22Rv1 (cell line): Measurements from ENCODE around the gene PHLDB3.
"Not testable (repeated sequence)": the region's sequence is repeated elsewhere in the genome, so short reads cannot be mapped to it uniquely, and the experiment has no call there.

Experiments
- H3K27ac ChIP-seq: fragments of 450-650 bp; 2 replicates; pipeline ENCODE4 v1.5.1; 2017
- ZFX ChIP-seq: fragments of 450-650 bp; IDR thresholded peaks from 2 replicates; pipeline ENCODE4 v1.6.1; 2017; ENCODE audit warnings: antibody characterized with exemption, borderline replicate concordance
- TF ChIP-seq, protein P1 (sequence below): fragments of 450-650 bp; IDR thresholded peaks from 2 replicates; pipeline ENCODE4 v1.5.1; 2017; ENCODE audit warnings: mild to moderate bottlenecking

Gene PHLDB3

GRCh38 chr19:43526884-43527859, 22.6 kb upstream of the PHLDB3 start, which contains the start of gene ETHE1:
Gene ETHE1, minus strand, starts transcription at chr19:43527201. Its CDS starts 24 bp downstream, at chr19:43527177.
- TF ChIP-seq, protein P1, sequence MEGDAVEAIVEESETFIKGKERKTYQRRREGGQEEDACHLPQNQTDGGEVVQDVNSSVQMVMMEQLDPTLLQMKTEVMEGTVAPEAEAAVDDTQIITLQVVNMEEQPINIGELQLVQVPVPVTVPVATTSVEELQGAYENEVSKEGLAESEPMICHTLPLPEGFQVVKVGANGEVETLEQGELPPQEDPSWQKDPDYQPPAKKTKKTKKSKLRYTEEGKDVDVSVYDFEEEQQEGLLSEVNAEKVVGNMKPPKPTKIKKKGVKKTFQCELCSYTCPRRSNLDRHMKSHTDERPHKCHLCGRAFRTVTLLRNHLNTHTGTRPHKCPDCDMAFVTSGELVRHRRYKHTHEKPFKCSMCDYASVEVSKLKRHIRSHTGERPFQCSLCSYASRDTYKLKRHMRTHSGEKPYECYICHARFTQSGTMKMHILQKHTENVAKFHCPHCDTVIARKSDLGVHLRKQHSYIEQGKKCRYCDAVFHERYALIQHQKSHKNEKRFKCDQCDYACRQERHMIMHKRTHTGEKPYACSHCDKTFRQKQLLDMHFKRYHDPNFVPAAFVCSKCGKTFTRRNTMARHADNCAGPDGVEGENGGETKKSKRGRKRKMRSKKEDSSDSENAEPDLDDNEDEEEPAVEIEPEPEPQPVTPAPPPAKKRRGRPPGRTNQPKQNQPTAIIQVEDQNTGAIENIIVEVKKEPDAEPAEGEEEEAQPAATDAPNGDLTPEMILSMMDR, result no peak
- no peak for TF ChIP-seq ZFX
- peak within 1 kb of the TSS; percentile 63 for H3K27ac ChIP-seq

- TF ChIP-seq ZFX, result no peak
- TF ChIP-seq, protein P1, result no peak
- peak overlapping the region; percentile 63 for H3K27ac ChIP-seq
These were observed 21.6 kb upstream of the PHLDB3 start for GRCh38 chr19:43525836-43526771.

DNA sequence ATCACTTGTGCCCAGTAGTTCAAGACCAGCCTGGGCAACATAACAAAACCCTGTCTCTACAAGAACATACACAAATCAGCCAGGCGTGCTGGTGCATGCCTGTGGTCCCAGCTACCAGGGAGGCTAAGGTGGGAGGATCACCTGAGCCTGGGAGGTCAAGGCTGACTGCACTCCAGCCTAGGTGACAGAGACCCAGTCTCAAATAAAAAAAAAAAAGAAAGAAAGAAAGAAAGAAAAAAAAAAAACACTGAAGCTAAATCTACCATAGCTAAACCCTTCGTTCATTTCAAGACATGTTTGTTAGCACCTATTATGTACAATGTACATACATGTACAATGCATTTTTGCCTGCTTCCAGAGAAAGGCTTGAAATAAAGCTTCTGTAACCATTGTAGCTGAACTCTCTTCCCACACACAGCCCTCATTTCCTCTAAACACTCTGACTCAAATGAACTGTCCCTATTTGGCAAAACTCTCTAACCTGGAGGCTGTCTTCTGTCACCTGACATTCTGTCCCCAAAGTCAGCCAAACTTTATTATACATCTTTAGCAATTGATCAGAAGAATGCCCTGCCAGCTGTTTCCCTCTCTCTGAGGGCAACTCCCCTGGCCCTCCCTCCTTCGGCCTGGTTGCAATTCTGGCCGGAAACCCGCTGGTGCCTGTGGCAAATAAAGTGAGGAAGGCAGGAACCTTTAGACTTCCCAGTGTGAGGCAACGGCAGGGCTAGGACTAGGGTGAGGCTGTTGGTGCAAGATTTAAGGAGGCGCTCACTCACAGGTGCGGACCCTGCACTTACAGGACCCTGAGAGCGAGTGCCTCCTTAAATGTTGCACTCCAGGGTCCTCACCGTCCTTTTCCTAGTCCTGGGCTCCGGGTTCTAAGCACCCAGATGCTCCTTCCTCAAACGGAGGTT, 20.6 kb upstream of the PHLDB3 start:
- TF ChIP-seq ZFX, result no peak
- TF ChIP-seq, protein P1, result no peak
- 0 out of 2 replicates have a peak overlapping the region, but pooled peaks have one; percentile 15 for H3K27ac ChIP-seq

DNA sequence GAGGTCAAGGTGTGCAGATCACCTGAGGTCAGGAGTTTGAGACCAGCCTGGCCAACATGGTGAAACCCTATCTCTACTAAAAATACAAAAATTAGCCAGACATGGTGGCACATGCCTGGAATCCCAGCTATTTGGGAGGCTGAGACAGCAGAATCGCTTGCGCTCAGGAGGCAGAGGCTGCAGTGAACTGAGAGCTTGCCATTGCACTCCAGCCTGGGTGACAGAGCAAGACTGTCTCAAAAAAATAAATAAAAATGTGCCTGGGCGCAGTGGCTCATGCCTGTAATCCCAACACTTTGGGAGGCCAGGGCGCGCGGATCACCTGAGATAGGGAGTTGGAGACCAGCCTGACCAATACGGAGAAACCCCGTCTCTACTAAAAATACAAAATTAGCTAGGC, 19.1 kb upstream of the PHLDB3 start:
- H3K27ac ChIP-seq, result not testable (repeated sequence)

- no peak overlapping the region for H3K27ac ChIP-seq
- TF ChIP-seq ZFX, result no peak
- TF ChIP-seq, protein P1, result no peak
These were observed 18.4 kb upstream of the PHLDB3 start for GRCh38 chr19:43522929-43523328.

- no peak for TF ChIP-seq ZFX
- TF ChIP-seq, protein P1, result peak; percentile 91
- H3K27ac ChIP-seq, result no peak overlapping the region
These were observed 15.0 kb upstream of the PHLDB3 start for GRCh38 chr19:43519436-43520088.
